NT2/D1 (cell line): ENCODE measurements around the gene CD300E.

Experiments used
- DNase-seq: peaks from one replicate; pipeline ENCODE4 v3.0.0-alpha.2; 2011; ENCODE audit warnings: low read depth, low spot score
- H3K27me3 ChIP-seq: 2 replicates; pipeline ENCODE4 v1.6.0; 2011; ENCODE audit warnings: mild to moderate bottlenecking; ENCODE audit not compliant: insufficient read length, insufficient read depth
- H3K36me3 ChIP-seq: 2 replicates; pipeline ENCODE4 v1.6.1; 2011; ENCODE audit warnings: mild to moderate bottlenecking, low read length, mixed read lengths; ENCODE audit not compliant: insufficient read depth, insufficient read length
- H3K4me1 ChIP-seq: 2 replicates; pipeline ENCODE4 v1.5.1; 2011; ENCODE audit not compliant: insufficient read depth, insufficient read length
- H3K4me3 ChIP-seq: 2 replicates; pipeline ENCODE4 v1.5.1; 2011; ENCODE audit warnings: low read depth; ENCODE audit not compliant: insufficient read length
- H3K9ac ChIP-seq: 2 replicates; pipeline ENCODE4 v1.6.0; 2011; ENCODE audit warnings: low read depth; ENCODE audit not compliant: insufficient read length
- H3K9me3 ChIP-seq: 2 replicates; pipeline ENCODE4 v1.5.1; 2011; ENCODE audit warnings: mild to moderate bottlenecking, low read length; ENCODE audit not compliant: insufficient read depth
- SUZ12 ChIP-seq: IDR thresholded peaks from 2 replicates; pipeline ENCODE4 v1.6.1; 2011; ENCODE audit not compliant: insufficient read length, insufficient read depth; ENCODE audit errors: extremely low read depth
- YY1 ChIP-seq: IDR thresholded peaks from 2 replicates; pipeline ENCODE4 v1.6.1; 2011; ENCODE audit not compliant: insufficient read length, insufficient read depth
- ZNF274 ChIP-seq: IDR thresholded peaks from 2 replicates; pipeline ENCODE4 v1.6.1; 2011; ENCODE audit warnings: mild to moderate bottlenecking, low read depth, low read length

The CD300E gene

GRCh38 chr17:74563358-74563757 lies 60.2 kb downstream of the CD300E start:
- Histone ChIP-seq H3K9ac (no peak overlapping the region), H3K4me1 (no peaks in the 10 kb centered on the region), H3K27me3 (peaks cover 23% of the 10 kb centered on the region), H3K4me3 (no peak overlapping the region), H3K9me3 (no peaks in the 10 kb centered on the region), H3K36me3 (no peaks in the 10 kb centered on the region)
- no peak for DNase-seq
- no peak for TF ChIP-seq SUZ12
- no peak for TF ChIP-seq YY1
- TF ChIP-seq ZNF274, result no peak

- Histone ChIP-seq H3K4me3 (no peak overlapping the region), H3K4me1 (peaks cover 3% of the 10 kb centered on the region), H3K9me3 (peaks cover 1% of the 10 kb centered on the region; the same call in 1 of the 2 replicates), H3K27me3 (peaks cover 34% of the 10 kb centered on the region), H3K36me3 (no peaks in the 10 kb centered on the region), H3K9ac (no peak overlapping the region)
- TF ChIP-seq SUZ12 (no peak), ZNF274 (no peak), YY1 (no peak)
- DNase-seq, result no peak
Observed at GRCh38 chr17:74561586-74561985, 62.0 kb downstream of the CD300E start.
